KG1 (cell line): ENCODE data around the gene ZFYVE9.
"Not testable (repeated sequence)": the region's sequence is repeated elsewhere in the genome, so short reads cannot be mapped to it uniquely, and the experiment has no call there.

Experiments
- DNase-seq: peaks from one replicate; lab custom pipeline; 2025; lab: John Stamatoyannopoulos, UW

Gene ZFYVE9

DNA sequence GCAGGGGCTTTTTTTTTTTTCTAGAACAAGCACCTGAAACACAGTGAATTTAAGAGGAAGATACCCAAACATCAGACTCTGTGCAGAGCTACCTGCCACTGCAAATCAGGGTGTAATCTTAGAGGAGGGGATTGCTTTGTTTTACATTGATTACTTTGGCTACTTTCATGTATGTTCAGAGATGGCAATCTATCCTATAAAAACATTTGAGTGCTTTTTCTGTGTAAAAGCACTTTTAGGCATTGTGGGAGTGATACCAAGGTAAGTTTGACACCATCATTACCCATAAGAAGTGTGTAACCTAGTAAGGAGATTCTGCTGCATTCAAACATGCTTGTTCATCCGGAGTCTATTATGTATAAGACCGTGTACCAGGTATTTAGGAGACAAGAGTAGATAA is 50.1 kb downstream of the ZFYVE9 start:
- DNase-seq, result no peak

DNA sequence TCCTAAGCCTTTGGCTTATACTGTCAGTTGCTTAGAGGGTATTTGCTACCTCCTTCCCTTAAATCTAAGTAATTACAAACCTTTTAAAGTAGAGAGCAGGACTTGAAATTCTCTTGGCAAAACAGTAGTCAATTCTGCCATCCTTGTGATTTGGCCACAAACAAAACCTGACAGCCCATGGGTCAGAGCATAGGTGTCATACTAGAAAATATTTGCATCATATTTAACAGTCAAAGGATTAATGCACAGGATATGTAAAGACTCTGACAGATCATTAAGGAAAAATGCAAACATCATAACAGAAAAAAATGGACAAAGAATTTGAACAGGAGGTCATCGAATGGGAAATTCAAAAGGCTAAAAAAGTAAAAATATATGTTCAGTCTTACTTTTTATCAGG is 50.5 kb downstream of the ZFYVE9 start:
- no peak for DNase-seq

GRCh38 chr1:52193985-52194384 is 52.1 kb downstream of the ZFYVE9 start:
- DNase-seq, result no peak

GRCh38 chr1:52195161-52195560 is 53.3 kb downstream of the ZFYVE9 start:
- no peak for DNase-seq

GRCh38 chr1:52203935-52204625 is 62.2 kb downstream of the ZFYVE9 start:
- no peak for DNase-seq

- DNase-seq, result no peak
Observed at GRCh38 chr1:52204696-52205095, 62.8 kb downstream of the ZFYVE9 start.

GRCh38 chr1:52206686-52207085 is 64.8 kb downstream of the ZFYVE9 start:
- not testable (repeated sequence) for DNase-seq

DNA sequence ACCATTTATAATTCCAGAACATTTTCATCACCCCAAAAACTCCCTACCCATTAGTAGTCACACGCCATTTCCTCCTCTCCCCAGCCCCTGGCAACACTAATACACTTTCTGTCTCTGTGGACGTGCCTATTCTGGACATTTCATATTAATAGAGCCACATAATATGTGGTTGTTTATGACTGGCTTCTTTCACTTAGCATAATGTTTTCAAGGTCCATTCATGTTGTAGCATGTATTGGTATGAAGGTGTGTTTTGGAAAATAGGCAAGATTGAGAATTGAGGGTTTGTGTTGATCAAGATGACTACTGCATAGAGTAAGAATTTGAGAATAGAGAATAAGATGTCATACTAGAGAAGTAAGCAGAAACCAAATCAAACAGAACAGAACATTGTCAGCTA is 67.5 kb downstream of the ZFYVE9 start:
- no peak for DNase-seq

DNA sequence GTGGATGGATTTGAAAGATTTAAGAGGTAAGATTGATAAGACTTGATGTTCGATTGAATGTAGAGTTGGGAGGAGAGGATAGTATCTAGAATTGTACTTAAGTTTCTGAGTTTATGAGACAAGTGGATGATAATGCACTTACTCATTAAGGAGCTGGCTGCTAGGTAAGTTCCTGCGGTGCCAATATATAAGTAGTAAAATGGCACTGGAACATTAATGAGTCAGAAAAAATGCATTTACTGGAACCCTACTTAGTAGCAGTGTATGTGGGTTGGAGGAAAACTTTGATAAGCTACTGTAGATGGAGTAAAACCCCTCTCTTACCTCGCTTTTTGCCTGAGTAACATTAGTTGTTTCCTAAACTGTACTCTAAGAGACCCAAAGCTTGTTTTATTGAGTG is 68.2 kb downstream of the ZFYVE9 start:
- no peak for DNase-seq

- DNase-seq, result no peak
Observed at GRCh38 chr1:52216907-52217458, 75.1 kb downstream of the ZFYVE9 start.

DNA sequence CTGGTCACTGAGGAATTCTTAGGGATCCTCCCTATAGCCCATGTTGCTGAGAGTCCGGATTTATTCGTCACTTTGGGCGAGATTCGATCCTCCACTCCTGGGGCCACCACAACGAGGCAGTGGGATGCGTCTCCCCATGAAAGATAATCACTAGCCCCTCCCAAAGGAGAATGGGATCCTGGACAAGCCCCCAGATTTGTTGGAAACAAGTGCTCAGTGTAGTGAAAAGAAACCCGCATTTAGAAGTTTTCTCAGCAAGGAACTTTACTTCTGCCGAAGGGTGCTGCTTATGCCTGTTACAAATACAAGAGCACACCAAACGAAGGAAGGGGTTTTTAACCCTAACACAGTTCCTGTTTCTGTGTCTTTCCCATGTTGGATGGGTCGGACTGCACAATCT is 83.3 kb downstream of the ZFYVE9 start:
- no peak for DNase-seq

DNA sequence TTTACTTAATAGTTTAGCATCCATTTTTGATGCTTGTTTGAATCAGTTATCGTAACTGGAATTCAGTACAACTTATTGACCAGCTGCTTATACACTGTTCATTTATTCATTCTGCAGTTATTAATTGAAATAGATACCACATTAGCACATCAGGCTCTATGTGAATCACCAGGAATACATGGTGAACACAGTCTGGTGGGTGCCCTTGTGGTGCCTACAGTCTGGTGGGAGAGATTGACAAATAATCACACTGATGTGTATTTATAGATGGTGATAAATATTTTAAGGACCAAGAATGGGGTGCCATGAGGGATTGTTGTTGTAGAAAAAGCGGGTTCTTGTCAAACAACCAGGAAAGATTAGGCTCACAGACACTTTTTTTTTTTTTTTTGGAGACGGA is 87.6 kb downstream of the ZFYVE9 start:
- DNase-seq, result no peak

- DNase-seq, result no peak
Observed at GRCh38 chr1:52233463-52233862, 91.6 kb downstream of the ZFYVE9 start.

- DNase-seq, result no peak
Observed at GRCh38 chr1:52234014-52234413, 92.1 kb downstream of the ZFYVE9 start.

DNA sequence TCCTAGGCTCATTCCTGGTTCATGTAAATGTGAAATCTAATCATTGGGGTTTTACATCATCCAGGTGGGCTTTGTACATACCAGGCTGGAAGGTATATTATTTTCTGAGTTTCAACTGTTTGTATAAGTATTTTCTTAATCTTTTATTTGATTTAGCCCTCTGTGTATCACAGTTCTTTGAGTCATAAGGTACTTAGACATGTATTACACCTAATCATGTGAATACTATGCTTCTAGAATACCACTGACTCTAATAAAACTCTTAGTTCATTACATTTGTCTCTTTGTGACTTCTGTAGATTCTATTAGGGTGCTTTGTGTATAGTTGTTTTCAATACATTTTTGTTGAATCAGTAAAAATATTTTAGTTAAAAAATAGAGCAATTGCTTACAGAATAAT is 92.8 kb downstream of the ZFYVE9 start:
- DNase-seq, result no peak

DNA sequence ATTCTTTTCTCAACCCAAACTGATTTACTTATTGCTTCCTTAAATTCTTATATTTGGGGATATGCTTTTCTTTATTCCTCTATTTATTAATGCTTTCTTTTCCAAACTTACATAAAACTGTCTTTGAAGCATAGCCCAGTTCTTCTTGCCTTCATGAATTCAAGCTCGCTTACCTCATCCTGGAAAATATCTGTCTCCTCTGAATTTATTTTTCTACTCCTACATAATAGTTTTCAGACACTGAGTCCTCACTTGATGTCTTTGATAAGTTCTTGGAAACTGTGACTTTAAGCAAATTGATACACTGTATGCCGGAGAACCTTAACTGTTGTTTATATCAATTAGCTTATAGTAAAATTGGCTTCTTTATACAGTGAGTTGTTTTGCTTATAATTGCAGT is 93.8 kb downstream of the ZFYVE9 start:
- DNase-seq, result no peak

GRCh38 chr1:52237430-52237829 is 95.5 kb downstream of the ZFYVE9 start:
- no peak for DNase-seq

GRCh38 chr1:52238474-52238873 is 96.6 kb downstream of the ZFYVE9 start:
- no peak for DNase-seq

GRCh38 chr1:52238887-52239707 is 97.2 kb downstream of the ZFYVE9 start:
- no peak for DNase-seq

- DNase-seq, result no peak
Observed at GRCh38 chr1:52239708-52240001, 97.8 kb downstream of the ZFYVE9 start.

DNA sequence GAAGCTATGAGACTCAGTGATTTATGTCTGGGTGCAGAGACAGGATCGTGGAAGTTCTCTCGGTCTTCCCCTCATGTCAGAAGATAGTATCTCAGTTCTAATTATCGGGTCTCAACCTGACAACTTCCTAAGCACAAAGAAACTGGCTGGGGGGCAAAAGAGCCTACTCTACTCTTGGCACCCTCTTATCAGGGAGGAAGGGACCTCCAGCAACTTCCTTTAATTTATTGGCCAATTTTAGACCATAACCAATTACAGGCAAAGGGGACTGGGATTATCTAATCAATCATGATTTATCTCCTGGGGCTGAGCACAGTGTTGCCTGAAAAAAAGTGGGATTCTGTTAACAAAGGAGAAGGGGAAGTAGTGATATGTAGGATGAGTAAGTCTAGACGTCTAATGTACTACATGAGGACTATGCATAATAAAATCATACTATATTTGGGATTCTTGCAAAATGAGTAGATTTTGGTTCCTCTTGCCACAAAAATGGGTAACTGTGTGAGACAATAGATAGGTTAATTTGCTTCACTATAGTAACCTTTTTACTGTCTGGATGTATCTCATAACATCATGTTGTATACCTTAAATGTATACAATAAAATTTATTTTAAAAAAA is 98.8 kb downstream of the ZFYVE9 start:
- DNase-seq, result no peak

GRCh38 chr1:52243221-52243987 is 101.5 kb downstream of the ZFYVE9 start:
- DNase-seq, result no peak
